ENCODE data around the gene BMPR1A.

Gene BMPR1A

DNA sequence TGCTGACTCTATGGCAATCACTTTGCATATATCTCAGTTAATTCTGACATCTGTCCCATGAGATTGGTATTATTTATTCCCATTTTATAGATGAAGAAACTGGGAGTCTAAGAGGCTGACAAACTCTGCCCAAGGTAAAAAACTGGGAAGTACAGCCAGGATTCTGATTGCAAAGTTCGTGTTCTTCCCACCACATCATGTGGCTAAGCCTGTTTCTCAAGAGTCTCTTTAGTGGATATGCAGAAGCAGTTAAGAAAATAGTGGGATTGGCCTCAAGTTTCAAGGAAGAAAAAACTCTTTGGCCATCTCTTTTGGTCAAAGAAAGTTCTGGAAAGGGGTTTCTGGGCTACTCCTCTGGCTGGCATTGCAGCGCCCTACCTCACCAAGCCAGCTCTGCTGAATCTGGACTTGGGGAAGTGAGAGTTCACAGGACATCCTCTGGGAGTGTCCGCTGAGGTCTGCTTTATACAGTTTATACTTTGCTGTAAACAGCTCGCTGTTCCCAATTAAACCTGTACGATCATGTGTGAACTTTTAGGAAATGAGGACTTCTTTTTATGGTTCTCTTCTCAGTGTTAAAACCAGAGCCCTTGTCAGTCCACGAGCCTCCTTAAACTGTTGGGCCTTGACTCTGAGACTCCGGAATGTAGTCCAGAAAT, 12.2 kb upstream of the BMPR1A start:
- in situ Hi-C loops (cut with MboI; ENCODE audit: low sequenced_read_pairs): no loop called here
- Histone ChIP-seq H3K27me3 (ENCODE audit: low read depth) (no peaks in the 10 kb centered on the region), H3K4me1 (no peaks in the 10 kb centered on the region)

DNA sequence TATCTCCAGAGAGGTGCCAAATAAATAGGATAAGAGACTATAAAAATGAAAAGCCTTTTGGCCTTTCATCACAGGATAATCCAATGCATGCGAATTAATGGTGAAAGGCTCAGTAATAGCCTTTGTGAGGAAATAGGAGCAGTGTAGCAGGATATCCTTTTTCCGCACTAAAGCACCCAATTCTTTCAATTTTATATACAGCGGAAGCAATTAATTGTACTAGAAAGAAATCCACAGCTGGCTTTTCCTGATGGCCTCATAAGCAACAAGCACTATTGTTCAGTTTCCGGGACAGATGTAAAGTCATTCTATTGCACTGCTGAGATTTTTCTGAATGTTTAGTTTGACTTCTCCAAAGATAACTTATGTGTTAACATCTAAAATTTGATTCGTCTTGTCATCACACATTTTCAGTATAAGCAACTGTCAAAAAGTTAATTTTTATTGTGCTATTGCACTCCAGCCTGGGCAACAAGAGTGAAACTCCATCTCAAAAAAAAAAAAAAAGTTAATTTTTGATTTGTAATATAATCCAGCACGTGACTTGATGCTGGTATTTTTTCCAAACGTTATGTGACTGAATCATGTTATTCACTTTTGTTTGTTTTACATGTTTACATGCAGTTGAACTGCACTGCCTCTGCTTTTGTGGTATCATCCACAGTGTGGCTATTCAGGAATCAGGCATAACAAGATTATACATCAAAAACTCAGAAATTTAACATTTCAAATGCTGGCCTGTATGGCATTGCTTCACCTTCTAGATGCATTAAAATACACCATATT, 8.4 kb upstream of the BMPR1A start:
- Histone ChIP-seq H3K9me3 (no peaks in the 10 kb centered on the region), H3K36me3 (replicated peaks) (no peaks in the 10 kb centered on the region), H3K27me3 (ENCODE audit: low read depth) (no peaks in the 10 kb centered on the region), H3K4me3 (no peak overlapping the region), H3K4me1 (peaks cover 2% of the 10 kb centered on the region; the same call in 1 of the 2 replicates)
- in situ Hi-C loops (cut with MboI; ENCODE audit: low sequenced_read_pairs): no loop called here
- DNase-seq (ENCODE audit: low spot score in 2 of 2): peak in 1 of 2 experiments; percentile 51

More for the DNA sequence above, 12.2 kb upstream of the BMPR1A start:
- DNase-seq (ENCODE audit: low spot score in 2 of 2): no peak
- no peak overlapping the region for H3K4me3 ChIP-seq
- no peaks in the 10 kb centered on the region for H3K9me3 ChIP-seq
- no peaks in the 10 kb centered on the region for H3K36me3 ChIP-seq (replicated peaks)

- Histone ChIP-seq H3K4me1 (peaks cover 12% of the 10 kb centered on the region), H3K36me3 (replicated peaks) (no peaks in the 10 kb centered on the region), H3K9me3 (no peaks in the 10 kb centered on the region), H3K4me3 (no peak overlapping the region), H3K27me3 (ENCODE audit: low read depth) (no peaks in the 10 kb centered on the region)
- no peak for DNase-seq (ENCODE audit: low spot score in 2 of 2)
- in situ Hi-C loops (cut with MboI; ENCODE audit: low sequenced_read_pairs): no loop called here
Measured at GRCh38 chr10:86749854-86750253, 6.6 kb upstream of the BMPR1A start.

DNA sequence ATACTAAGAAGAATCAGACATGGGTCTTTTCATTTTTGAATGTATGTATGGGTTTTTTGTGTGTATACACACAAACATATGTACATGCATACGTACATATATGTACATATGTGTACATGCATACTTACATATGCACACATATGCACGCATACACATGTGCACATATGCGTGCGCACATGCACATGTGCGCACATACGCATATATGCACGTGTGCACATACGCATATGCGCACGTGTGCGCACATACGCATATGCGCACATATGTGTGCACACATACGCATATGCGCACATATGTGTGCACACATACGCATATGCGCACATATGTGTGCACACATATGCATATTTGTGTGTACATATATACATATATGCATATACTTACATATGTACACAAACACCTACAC, 4.9 kb upstream of the BMPR1A start:
- in situ Hi-C loops (cut with MboI; ENCODE audit: low sequenced_read_pairs): no loop called here
- Histone ChIP-seq H3K4me1 (peaks cover 17% of the 10 kb centered on the region), H3K9me3 (no peaks in the 10 kb centered on the region), H3K36me3 (replicated peaks) (no peaks in the 10 kb centered on the region), H3K4me3 (no peak overlapping the region), H3K27me3 (ENCODE audit: low read depth) (no peaks in the 10 kb centered on the region)
- DNase-seq (ENCODE audit: low spot score in 2 of 2): no peak

GRCh38 chr10:86752311-86752710, 4.1 kb upstream of the BMPR1A start:
- Histone ChIP-seq H3K27me3 (ENCODE audit: low read depth) (no peaks in the 10 kb centered on the region), H3K9me3 (no peaks in the 10 kb centered on the region), H3K4me3 (no peak overlapping the region), H3K36me3 (replicated peaks) (no peaks in the 10 kb centered on the region), H3K4me1 (peaks cover 17% of the 10 kb centered on the region)
- in situ Hi-C loops (cut with MboI; ENCODE audit: low sequenced_read_pairs): no loop called here
- no peak for DNase-seq (ENCODE audit: low spot score in 2 of 2)

- no peaks in the 10 kb centered on the region for H3K9me3 ChIP-seq
- no peak overlapping the region for H3K4me3 ChIP-seq
- H3K27me3 ChIP-seq (ENCODE audit: low read depth): no peaks in the 10 kb centered on the region
- in situ Hi-C loops (cut with MboI; ENCODE audit: low sequenced_read_pairs): no loop called here
- no peak for DNase-seq (ENCODE audit: low spot score in 2 of 2)
- H3K36me3 ChIP-seq (replicated peaks): no peaks in the 10 kb centered on the region
- peaks cover 17% of the 10 kb centered on the region for H3K4me1 ChIP-seq
Measured at GRCh38 chr10:86753051-86753450, 3.4 kb upstream of the BMPR1A start.

DNA sequence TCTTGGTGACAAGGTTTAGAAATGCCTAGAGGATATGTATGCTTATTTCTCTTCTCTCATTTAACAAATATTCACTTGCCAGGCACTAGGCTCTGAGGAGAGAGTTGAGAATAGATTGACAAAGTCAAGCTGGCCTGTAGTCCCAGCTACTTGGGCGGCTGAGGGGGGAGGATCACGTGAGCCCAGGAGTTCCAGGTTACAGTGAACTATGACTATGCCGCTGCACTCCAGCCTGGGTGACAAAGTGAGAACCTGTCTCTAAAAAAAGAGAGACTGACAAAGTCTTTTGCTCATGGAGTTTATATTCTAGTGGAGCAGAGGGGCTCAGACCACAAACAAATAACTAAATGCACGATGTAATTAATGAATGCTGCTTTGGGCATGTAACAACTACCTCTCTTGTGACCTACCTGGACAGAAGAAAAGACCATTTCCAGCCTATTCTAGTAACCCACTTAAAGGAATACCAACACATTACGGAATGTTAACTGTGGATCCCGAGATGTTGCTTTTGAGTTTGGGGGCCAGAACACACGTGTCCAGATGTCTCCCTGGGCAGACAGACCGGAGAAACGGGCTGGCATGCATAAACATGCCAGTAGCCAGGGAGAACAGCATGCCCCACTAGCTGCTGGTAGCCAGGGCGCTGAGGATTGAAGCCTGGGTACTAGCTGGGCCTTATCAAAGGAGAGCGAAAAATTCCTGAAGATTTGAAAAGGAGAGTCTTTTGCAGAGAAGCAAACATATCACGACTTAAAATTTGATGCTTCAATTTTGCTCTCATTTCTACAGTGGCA, 2.6 kb upstream of the BMPR1A start:
- H3K36me3 ChIP-seq (replicated peaks): no peaks in the 10 kb centered on the region
- H3K9me3 ChIP-seq: no peaks in the 10 kb centered on the region
- in situ Hi-C loops (cut with MboI; ENCODE audit: low sequenced_read_pairs): no loop called here
- H3K4me1 ChIP-seq: peaks cover 20% of the 10 kb centered on the region
- no peaks in the 10 kb centered on the region for H3K27me3 ChIP-seq (ENCODE audit: low read depth)
- no peak overlapping the region for H3K4me3 ChIP-seq
- no peak for DNase-seq (ENCODE audit: low spot score in 2 of 2)

DNA sequence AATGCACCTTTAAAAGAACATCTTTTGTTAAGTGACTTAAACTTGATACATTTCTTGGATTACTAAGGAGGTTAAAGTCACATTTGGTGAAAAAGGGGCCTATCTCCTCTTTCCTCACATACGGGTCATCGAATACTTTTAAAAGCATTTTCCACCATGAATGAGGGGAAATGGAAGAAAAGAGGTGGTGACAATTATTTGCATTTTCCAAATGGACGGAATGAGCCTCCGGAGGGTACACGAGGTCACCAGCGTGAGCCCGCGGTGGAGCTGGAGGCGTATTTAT, 1.0 kb upstream of the BMPR1A start:
- Histone ChIP-seq H3K4me1 (peaks cover 27% of the 10 kb centered on the region), H3K4me3 (peak overlapping the region; percentile 70), H3K36me3 (replicated peaks) (no peaks in the 10 kb centered on the region), H3K9me3 (no peaks in the 10 kb centered on the region), H3K27me3 (ENCODE audit: low read depth) (no peaks in the 10 kb centered on the region)
- in situ Hi-C loops (cut with MboI; ENCODE audit: low sequenced_read_pairs): no loop called here
- peak in 1 of 2 experiments; percentile 64 for DNase-seq (ENCODE audit: low spot score in 2 of 2)

DNA sequence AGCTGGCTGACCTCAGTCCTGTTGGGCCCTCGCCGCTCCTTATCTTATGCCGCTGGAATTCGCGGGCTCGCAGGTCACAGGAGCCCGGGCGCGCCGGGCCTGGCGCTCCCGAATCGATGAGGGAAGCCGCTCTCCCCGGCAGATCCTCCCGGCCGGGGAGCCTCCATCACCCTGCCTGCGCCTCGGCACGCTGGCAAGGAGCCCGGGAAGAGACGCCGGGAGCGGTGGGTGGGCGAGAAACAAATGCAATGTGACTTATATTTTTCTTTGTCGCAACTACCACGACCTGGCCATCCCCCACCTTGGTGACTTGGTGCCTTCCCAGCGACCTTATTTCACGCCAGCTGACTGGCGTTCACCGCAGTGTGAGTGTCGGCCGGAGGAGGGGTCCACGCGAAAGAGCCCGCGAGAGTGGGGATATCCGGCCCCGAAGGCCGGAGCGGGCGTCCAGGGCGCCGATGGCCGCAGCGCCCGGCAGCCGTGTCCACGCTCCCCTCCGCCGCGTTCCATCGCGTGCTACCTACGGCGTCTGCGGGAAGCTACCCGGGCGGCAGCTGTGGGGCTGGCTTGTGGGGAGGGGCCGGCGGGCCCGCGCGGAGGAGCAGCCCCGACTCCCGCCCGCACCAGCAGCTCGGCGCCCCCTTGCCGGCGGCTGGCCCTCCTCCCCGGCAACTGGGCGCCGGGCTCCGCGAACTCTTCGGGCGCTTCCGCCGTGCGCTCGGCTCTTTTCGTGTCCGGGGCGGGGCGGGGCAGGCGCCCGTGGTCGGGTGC, 494 bp upstream of the BMPR1A start:
- Histone ChIP-seq H3K27me3 (ENCODE audit: low read depth) (no peaks in the 10 kb centered on the region), H3K36me3 (replicated peaks) (no peaks in the 10 kb centered on the region), H3K4me3 (peak overlapping the region; percentile 70), H3K9me3 (no peaks in the 10 kb centered on the region), H3K4me1 (peaks cover 27% of the 10 kb centered on the region)
- peak; percentile 79 to 88 for DNase-seq (ENCODE audit: low spot score in 2 of 2)
- in situ Hi-C loops (cut with MboI; ENCODE audit: low sequenced_read_pairs): no loop called here

GRCh38 chr10:86757113-86757972, 924 bp downstream of the BMPR1A start:
- Histone ChIP-seq H3K36me3 (replicated peaks) (no peaks in the 10 kb centered on the region), H3K4me3 (peak overlapping the region; percentile 80), H3K9me3 (no peaks in the 10 kb centered on the region), H3K27me3 (ENCODE audit: low read depth) (no peaks in the 10 kb centered on the region), H3K4me1 (peaks cover 27% of the 10 kb centered on the region)
- DNase-seq (ENCODE audit: low spot score in 2 of 2): peak; percentile 52 to 77
- in situ Hi-C loops (cut with MboI; ENCODE audit: low sequenced_read_pairs): no loop called here

DNA sequence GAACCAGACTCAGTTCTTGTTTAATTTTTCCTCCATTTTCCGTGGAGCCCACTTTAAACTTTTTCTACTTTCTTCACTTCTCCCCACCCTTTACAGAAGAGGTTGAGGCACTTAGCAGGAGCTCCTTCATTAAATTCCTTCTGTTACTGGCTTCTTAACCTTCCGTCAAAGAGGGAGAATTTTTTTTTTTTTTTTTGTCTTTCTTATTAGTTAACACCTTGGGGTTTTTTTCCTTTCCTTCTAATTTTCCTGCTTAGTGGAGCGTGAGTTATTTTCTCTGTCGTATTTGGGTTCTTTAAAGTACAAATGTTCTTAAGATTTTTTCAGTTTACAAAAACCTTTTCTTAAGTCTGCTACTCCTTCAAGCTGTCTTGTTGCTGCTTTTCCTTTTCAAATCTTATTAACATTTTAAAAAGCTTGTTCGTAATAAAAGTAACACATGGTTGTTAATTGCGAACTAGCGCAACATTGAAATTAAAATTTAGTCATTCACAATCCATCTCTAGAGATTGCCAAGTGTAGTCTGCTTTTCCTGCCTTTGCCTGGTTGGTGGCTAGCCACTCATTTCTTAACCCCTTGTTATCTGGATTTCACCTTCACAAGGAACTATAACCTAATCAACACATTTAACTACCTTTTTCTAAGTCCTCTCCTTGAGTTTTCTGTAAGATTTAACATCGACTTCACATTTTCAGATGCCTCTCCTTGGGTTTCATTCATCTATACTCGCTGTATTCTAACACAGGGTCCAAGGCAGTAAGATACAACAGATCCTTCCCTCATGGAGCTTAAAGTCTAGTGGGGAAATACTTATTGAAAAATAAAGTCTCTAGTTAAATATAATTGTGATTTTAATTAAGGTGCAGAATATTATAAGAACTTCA, 2.0 kb downstream of the BMPR1A start:
- Histone ChIP-seq H3K27me3 (ENCODE audit: low read depth) (no peaks in the 10 kb centered on the region), H3K36me3 (replicated peaks) (no peaks in the 10 kb centered on the region), H3K4me1 (peaks cover 24% of the 10 kb centered on the region), H3K4me3 (peak overlapping the region; percentile 80), H3K9me3 (no peaks in the 10 kb centered on the region)
- peak; percentile 31 to 63 for DNase-seq (ENCODE audit: low spot score in 2 of 2)
- in situ Hi-C loops (cut with MboI; ENCODE audit: low sequenced_read_pairs): no loop called here

DNA sequence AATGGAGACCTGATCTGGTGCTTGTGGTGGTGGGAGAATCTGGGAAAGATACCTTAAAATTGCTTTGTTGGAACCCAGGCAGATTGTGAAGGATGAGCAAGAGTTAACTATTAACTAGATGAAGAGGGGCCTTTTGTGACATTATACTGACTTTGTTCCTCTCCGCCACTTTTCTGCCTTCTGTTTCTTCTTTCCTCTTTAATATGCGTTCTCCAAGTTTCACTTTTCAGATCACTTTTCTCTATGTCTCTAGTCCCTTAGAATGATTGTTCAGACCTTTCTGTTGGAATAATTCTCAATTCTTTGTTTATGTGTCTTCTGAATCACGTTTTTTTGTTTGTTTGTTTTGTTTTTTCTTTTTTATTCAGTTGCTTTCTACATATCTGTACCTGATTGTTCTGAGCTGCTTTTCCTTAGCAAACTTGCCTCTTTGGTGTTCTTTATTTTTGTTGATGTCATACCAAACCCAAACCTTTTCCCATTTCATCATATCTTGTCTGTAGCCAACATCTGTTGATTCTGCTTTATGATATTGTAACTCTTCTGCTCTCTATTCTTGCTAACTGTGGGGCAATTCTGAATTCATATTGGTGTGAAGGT, 2.8 kb downstream of the BMPR1A start:
- DNase-seq (ENCODE audit: low spot score in 2 of 2): peak in 1 of 2 experiments; percentile 36
- Histone ChIP-seq H3K4me3 (peak overlapping the region; percentile 80), H3K4me1 (peaks cover 17% of the 10 kb centered on the region), H3K36me3 (replicated peaks) (no peaks in the 10 kb centered on the region), H3K9me3 (no peaks in the 10 kb centered on the region), H3K27me3 (ENCODE audit: low read depth) (no peaks in the 10 kb centered on the region)
- in situ Hi-C loops (cut with MboI; ENCODE audit: low sequenced_read_pairs): no loop called here

Data from HAP-1 (cell line).